Prostate gland (tissue), 2 donors: ENCODE data around the gene GLS.

Source experiments
- CTCF ChIP-seq, 4 experiments: fragments of 200-600 bp in 2 of 4; fragments of 450-650 bp in 2 of 4; sonication (generic) in 2 of 4; IDR thresholded peaks; 1 replicate in 3 of 4; 2 replicates in 1 of 4; pipeline ENCODE4 v1.5.1; 2016 to 2019; ENCODE audit warnings: antibody characterized with exemption in 4 of 4, mild to moderate bottlenecking in 2 of 4, moderate library complexity in 2 of 4
- POLR2A ChIP-seq: fragments of 450-650 bp; IDR thresholded peaks from one replicate; pipeline ENCODE4 v1.6.1; 2016; ENCODE audit warnings: antibody characterized with exemption, mild to moderate bottlenecking
- POLR2AphosphoS5 ChIP-seq: sonication (generic); formaldehyde crosslinking; IDR thresholded peaks from one replicate; pipeline ENCODE4 v1.6.1; 2017; ENCODE audit warnings: antibody characterized with exemption

- TF ChIP-seq CTCF (IDR thresholded peaks at IDR 0.05) = no peak
- no peak for TF ChIP-seq POLR2AphosphoS5
- TF ChIP-seq POLR2A = no peak
Measured at GRCh38 chr2:190974629-190975361, 94.2 kb downstream of the GLS start.
